K562 (cell line): ENCODE results near the gene UNC13C. TPM values are rescaled to one million over a fixed set of nuclear protein-coding genes. Genes with fewer than 3 reads are reported as not detected.

ENCODE experiments used
- ATAC-seq: fragments of 200-7000 bp; cut with Tn5 transposase; 3 replicates; pipeline ENCODE4 v1.9.1; 2020; ENCODE audit warnings: moderate library complexity
- BruUV-seq: library from RNA; stranded (reverse); fragments of 400-500 nt; replicated peaks from 2 replicates; lab custom pipeline; 2021; lab: Mats Ljungman, UMichigan
- CTCF ChIA-PET: fragments of 300-600 bp; formaldehyde crosslinking; extraction: SDS; loops from one replicate; lab custom pipeline; 2021; ENCODE audit warnings: low intra/inter-chr PET ratio; lab: Yijun Ruan, JAX
- POLR2A ChIA-PET: fragments of 300-600, 350-650 bp; sonication (Branson Sonifier 250); formaldehyde crosslinking; extraction: SDS; loops from one replicate; lab custom pipeline; 2021; ENCODE audit warnings: antibody characterized with exemption, inconsistent platforms; lab: Yijun Ruan, JAX
- DNase-seq, 4 experiments: peaks; one replicate each; pipeline versions ENCODE4 v3.0.0 to v3.0.0-alpha.2; 2011 to 2018; ENCODE audit warnings: low spot score in 3 of 4, mixed read lengths in 3 of 4; ENCODE audit errors: extremely low read depth in 1 of 4
- FAIRE-seq: peaks from 2 replicates; lab custom pipeline; 2011; peaks lifted over from hg19 to GRCh38; lab: Jason Lieb, UNC
- H2AFZ ChIP-seq: 2 replicates; pipeline ENCODE4 v1.6.0; 2011; ENCODE audit warnings: low read depth, low read length, control low read depth, inconsistent platforms
- H3K27ac ChIP-seq: fragments of 200-600 bp; 3 replicates; pipeline ENCODE4 v1.8.0; 2011; ENCODE audit warnings: low read depth, mild to moderate bottlenecking, control low read depth, inconsistent platforms, low read length, moderate library complexity, mixed read lengths; ENCODE audit errors: extremely low read depth
- H3K27me3 ChIP-seq, 2 experiments: fragments of 300-600 bp in 1 of 2; 2 replicates in 1 of 2; 3 replicates in 1 of 2; pipeline versions ENCODE4 v1.6.0 to v1.8.0; 2011; ENCODE audit warnings: inconsistent platforms in 2 of 2, low read length in 2 of 2, mild to moderate bottlenecking in 1 of 2, mixed read lengths in 1 of 2, moderate library complexity in 1 of 2; ENCODE audit not compliant: control insufficient read depth in 2 of 2, insufficient read depth in 2 of 2
- H3K36me3 ChIP-seq: fragments of 300-600 bp; 3 replicates; pipeline ENCODE4 v1.8.0; 2011; ENCODE audit warnings: mild to moderate bottlenecking, low read length, inconsistent platforms; ENCODE audit not compliant: control insufficient read depth, insufficient read depth
- H3K4me1 ChIP-seq, 2 experiments: fragments of 200-600 bp in 1 of 2; replicated peaks in 1 of 2; 2 replicates in 1 of 2; 3 replicates in 1 of 2; pipeline versions ENCODE4 v1.5.1 to v1.8.0; 2011; ENCODE audit warnings: inconsistent platforms in 2 of 2, low read length in 2 of 2, mild to moderate bottlenecking in 1 of 2, mixed read lengths in 1 of 2, moderate library complexity in 1 of 2; ENCODE audit not compliant: control insufficient read depth in 2 of 2, insufficient read depth in 2 of 2
- H3K4me2 ChIP-seq: 2 replicates; pipeline ENCODE4 v1.6.1; 2011; ENCODE audit warnings: low read length, control low read depth, inconsistent platforms, mixed read lengths; ENCODE audit not compliant: insufficient read depth
- H3K4me3 ChIP-seq: fragments of 200-600 bp; sonication (generic), shearing (Covaris generic); 2 replicates; pipeline ENCODE4 v1.5.1; 2016; ENCODE audit warnings: control low read depth, inconsistent platforms
- H3K79me2 ChIP-seq: fragments of 200-600 bp; 3 replicates; pipeline ENCODE4 v1.8.0; 2011; ENCODE audit warnings: low read length, inconsistent platforms; ENCODE audit not compliant: control insufficient read depth, insufficient read depth
- H3K9ac ChIP-seq, 2 experiments: 2 replicates each; pipeline versions ENCODE4 v1.6.0 to v1.6.1; 2011; ENCODE audit warnings: low read depth in 2 of 2, low read length in 2 of 2, control low read depth in 1 of 2, inconsistent platforms in 1 of 2, mild to moderate bottlenecking in 1 of 2, mixed read lengths in 1 of 2; ENCODE audit not compliant: insufficient read depth in 1 of 2
- H3K9me1 ChIP-seq: one replicate; pipeline ENCODE4 v1.6.0; 2011; ENCODE audit warnings: inconsistent platforms, mild to moderate bottlenecking, low read length, moderate library complexity; ENCODE audit not compliant: control insufficient read depth, insufficient read depth
- H3K9me3 ChIP-seq: replicated peaks from 2 replicates; pipeline ENCODE4 v1.5.1; 2011; ENCODE audit warnings: low read depth, low read length, inconsistent platforms; ENCODE audit not compliant: control insufficient read depth, insufficient read depth
- H4K20me1 ChIP-seq: replicated peaks from 2 replicates; pipeline ENCODE4 v1.6.1; 2011; ENCODE audit warnings: low read length, inconsistent platforms, mixed read lengths; ENCODE audit not compliant: control insufficient read depth, insufficient read depth
- BHLHE40 ChIP-seq: IDR thresholded peaks from 2 replicates; pipeline ENCODE4 v1.6.1; 2011; ENCODE audit warnings: low read length, improper control_type of control experiment
- CBFA2T2 ChIP-seq: fragments of 450-650 bp; conservative IDR thresholded peaks from 2 replicates; pipeline ENCODE4 v1.6.1; 2017; ENCODE audit warnings: mild to moderate bottlenecking
- FOXM1 ChIP-seq, 2 experiments: fragments of 450-650 bp in 1 of 2; sonication (generic) in 1 of 2; formaldehyde crosslinking in 1 of 2; IDR thresholded peaks; 2 replicates each; pipeline versions ENCODE4 v1.6.1 to v1.9.0; 2017 to 2022; ENCODE audit warnings: low read depth in 2 of 2, mild to moderate bottlenecking in 2 of 2, missing genetic modification reagents in 1 of 2, moderate library complexity in 1 of 2
- PURB ChIP-seq: sonication (generic); formaldehyde crosslinking; IDR thresholded peaks from 2 replicates; pipeline ENCODE4 v1.9.0; 2021; ENCODE audit warnings: low read depth, mild to moderate bottlenecking, missing genetic modification reagents
- SRSF1 ChIP-seq: fragments of 200-400 bp; formaldehyde crosslinking; IDR thresholded peaks from 2 replicates; pipeline ENCODE4 v1.6.1; 2017; ENCODE audit warnings: mild to moderate bottlenecking, low read depth, low read length, moderate library complexity
- ZNF175 ChIP-seq: fragments of 200-800 bp; sonication (Bioruptor generic); IDR thresholded peaks from 2 replicates; pipeline ENCODE4 v1.6.1; 2016; ENCODE audit warnings: low read depth, mild to moderate bottlenecking, missing genetic modification characterization, missing compliant biosample characterization
- ZNF24 ChIP-seq: fragments of 450-650 bp; IDR thresholded peaks from 2 replicates; pipeline ENCODE4 v1.6.1; 2016
- ZNF584 ChIP-seq: fragments of 200-800 bp; sonication (Bioruptor generic); IDR thresholded peaks from 2 replicates; pipeline ENCODE4 v1.6.1; 2016; ENCODE audit warnings: low read depth, mild to moderate bottlenecking, missing genetic modification characterization, missing compliant biosample characterization
- WGBS: fragments of 100-300 bp; shearing (Covaris generic); methylation state at CpG from one replicate; pipeline ENCODE4 v1.1.6; 2016; ENCODE audit warnings: low coverage, mixed read lengths; ENCODE audit not compliant: insufficient coverage; ENCODE audit errors: missing lambda C conversion rate; 5-methylcytosine and 5-hydroxymethylcytosine counted together
- in situ Hi-C: fragments of 300-500 bp; cut with MboI; formaldehyde crosslinking; loops from 4 replicates; pipeline ENCODE4 v1.15.0; 2018; ENCODE audit warnings: inconsistent platforms, mixed read lengths
- intact Hi-C: fragments of 100-400 bp; cut with micrococcal nuclease; formaldehyde crosslinking; loops from 2 replicates; pipeline ENCODE4 v1.14.2; 2022
- polyA plus RNA-seq, 8 experiments: library from polyadenylated mRNA; depleted of rRNA in 4 of 8; stranded (reverse) in 5 of 8; unstranded in 3 of 8; fragments of >200 nt; fragmentation: Nextera tagmentation in 2 of 8; fragmentation: Illumina TruSeq in 1 of 8; extraction: Ambion mirVana in 2 of 8; extraction: Trizol in 1 of 8; gene quantifications; 2 replicates each; pipeline versions ENCODE4 v1.2.1 to v1.2.3, GENCODE V29; 2011 to 2014; ENCODE audit warnings: inconsistent platforms in 1 of 8, missing spikeins in 1 of 8
- total RNA-seq, 7 experiments: library from RNA; depleted of rRNA in 6 of 7; stranded (reverse); fragments of >200 nt in 6 of 7; fragmentation: Illumina TruSeq in 2 of 7; extraction: Trizol in 2 of 7; gene quantifications; 2 replicates each; pipeline versions ENCODE4 v1.2.1 to v1.2.3, GENCODE V29; 2011 to 2021; ENCODE audit warnings: low replicate concordance in 1 of 7
- TF ChIP-seq, protein P1 (sequence below): fragments of 200-800 bp; sonication (Bioruptor generic); IDR thresholded peaks from 2 replicates; pipeline ENCODE4 v1.6.1; 2017; ENCODE audit warnings: missing genetic modification characterization, missing compliant biosample characterization
- TF ChIP-seq, protein P2 (sequence below): sonication (generic); formaldehyde crosslinking; IDR thresholded peaks from 2 replicates; pipeline ENCODE4 v1.9.0; 2022; ENCODE audit warnings: mild to moderate bottlenecking, missing genetic modification reagents
- TF ChIP-seq, protein P3 (sequence below): fragments of 450-650 bp; formaldehyde crosslinking; IDR thresholded peaks from 2 replicates; pipeline ENCODE4 v1.4.0; 2020; ENCODE audit warnings: mild to moderate bottlenecking, moderate library complexity
- TF ChIP-seq, protein P4 (sequence below): fragments of 450-650 bp; IDR thresholded peaks from 2 replicates; pipeline ENCODE4 v1.6.1; 2017; ENCODE audit warnings: antibody characterized with exemption

Gene UNC13C
- total and polyA plus RNA-seq, 9 of the 15 experiments (the other 6 are each of a cell fraction or from before 2014, with no cell fraction given) = not detected

DNA sequence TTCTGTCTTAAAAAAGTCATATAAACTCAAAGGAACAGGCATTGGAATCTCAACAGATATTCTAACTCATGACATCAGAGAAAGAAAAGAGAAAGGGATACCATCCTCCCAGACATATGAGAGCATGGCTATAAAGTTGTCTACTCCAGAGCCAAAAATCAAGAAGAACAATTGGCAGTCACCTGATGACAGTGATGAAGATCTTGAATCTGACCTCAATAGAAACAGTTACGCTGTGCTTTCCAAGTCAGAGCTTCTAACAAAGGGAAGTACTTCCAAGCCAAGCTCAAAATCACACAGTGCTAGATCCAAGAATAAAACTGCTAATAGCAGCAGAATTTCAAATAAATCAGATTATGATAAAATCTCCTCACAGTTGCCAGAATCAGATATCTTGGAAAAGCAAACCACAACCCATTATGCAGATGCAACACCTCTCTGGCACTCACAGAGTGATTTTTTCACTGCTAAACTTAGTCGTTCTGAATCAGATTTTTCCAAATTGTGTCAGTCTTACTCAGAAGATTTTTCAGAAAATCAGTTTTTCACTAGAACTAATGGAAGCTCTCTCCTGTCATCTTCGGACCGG lies 35.9 kb downstream of the UNC13C start:
- in situ Hi-C loops (no loop called here), intact Hi-C loops (no loop called here)
- Histone ChIP-seq H3K79me2 (no peaks in the 10 kb centered on the region), H4K20me1 (no peaks in the 10 kb centered on the region), H2AFZ (no peak overlapping the region), H3K4me2 (no peak overlapping the region), H3K9me3 (no peaks in the 10 kb centered on the region), H3K27ac (no peak overlapping the region), H3K4me1 (no peaks in the 10 kb centered on the region), H3K9ac (no peak overlapping the region), H3K9me1 (no peaks in the 10 kb centered on the region), H3K36me3 (no peaks in the 10 kb centered on the region), H3K4me3 (no peak overlapping the region), H3K27me3 (no peaks in the 10 kb centered on the region)
- TF ChIP-seq, protein P1, sequence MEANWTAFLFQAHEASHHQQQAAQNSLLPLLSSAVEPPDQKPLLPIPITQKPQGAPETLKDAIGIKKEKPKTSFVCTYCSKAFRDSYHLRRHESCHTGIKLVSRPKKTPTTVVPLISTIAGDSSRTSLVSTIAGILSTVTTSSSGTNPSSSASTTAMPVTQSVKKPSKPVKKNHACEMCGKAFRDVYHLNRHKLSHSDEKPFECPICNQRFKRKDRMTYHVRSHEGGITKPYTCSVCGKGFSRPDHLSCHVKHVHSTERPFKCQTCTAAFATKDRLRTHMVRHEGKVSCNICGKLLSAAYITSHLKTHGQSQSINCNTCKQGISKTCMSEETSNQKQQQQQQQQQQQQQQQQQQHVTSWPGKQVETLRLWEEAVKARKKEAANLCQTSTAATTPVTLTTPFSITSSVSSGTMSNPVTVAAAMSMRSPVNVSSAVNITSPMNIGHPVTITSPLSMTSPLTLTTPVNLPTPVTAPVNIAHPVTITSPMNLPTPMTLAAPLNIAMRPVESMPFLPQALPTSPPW (CRISPR knock-in tag) = no peak
- TF ChIP-seq ZNF584 (CRISPR knock-in tag) = no peak
- no peak for TF ChIP-seq SRSF1
- TF ChIP-seq, protein P2, sequence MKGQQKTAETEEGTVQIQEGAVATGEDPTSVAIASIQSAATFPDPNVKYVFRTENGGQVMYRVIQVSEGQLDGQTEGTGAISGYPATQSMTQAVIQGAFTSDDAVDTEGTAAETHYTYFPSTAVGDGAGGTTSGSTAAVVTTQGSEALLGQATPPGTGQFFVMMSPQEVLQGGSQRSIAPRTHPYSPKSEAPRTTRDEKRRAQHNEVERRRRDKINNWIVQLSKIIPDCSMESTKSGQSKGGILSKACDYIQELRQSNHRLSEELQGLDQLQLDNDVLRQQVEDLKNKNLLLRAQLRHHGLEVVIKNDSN (CRISPR knock-in tag) = no peak
- TF ChIP-seq, protein P3, sequence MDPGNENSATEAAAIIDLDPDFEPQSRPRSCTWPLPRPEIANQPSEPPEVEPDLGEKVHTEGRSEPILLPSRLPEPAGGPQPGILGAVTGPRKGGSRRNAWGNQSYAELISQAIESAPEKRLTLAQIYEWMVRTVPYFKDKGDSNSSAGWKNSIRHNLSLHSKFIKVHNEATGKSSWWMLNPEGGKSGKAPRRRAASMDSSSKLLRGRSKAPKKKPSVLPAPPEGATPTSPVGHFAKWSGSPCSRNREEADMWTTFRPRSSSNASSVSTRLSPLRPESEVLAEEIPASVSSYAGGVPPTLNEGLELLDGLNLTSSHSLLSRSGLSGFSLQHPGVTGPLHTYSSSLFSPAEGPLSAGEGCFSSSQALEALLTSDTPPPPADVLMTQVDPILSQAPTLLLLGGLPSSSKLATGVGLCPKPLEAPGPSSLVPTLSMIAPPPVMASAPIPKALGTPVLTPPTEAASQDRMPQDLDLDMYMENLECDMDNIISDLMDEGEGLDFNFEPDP (CRISPR knock-in tag) = no peak
- no peak for TF ChIP-seq ZNF24
- no peak for TF ChIP-seq BHLHE40
- no peak for TF ChIP-seq CBFA2T2
- TF ChIP-seq ZNF175 = no peak
- no peak for TF ChIP-seq PURB
- TF ChIP-seq FOXM1 (IDR thresholded peaks at IDR 0.05; ENCODE audit: low read depth) = no peak
- no peak for TF ChIP-seq FOXM1 (CRISPR knock-in tag; IDR thresholded peaks at IDR 0.05; ENCODE audit: low read depth)
- TF ChIP-seq, protein P4, sequence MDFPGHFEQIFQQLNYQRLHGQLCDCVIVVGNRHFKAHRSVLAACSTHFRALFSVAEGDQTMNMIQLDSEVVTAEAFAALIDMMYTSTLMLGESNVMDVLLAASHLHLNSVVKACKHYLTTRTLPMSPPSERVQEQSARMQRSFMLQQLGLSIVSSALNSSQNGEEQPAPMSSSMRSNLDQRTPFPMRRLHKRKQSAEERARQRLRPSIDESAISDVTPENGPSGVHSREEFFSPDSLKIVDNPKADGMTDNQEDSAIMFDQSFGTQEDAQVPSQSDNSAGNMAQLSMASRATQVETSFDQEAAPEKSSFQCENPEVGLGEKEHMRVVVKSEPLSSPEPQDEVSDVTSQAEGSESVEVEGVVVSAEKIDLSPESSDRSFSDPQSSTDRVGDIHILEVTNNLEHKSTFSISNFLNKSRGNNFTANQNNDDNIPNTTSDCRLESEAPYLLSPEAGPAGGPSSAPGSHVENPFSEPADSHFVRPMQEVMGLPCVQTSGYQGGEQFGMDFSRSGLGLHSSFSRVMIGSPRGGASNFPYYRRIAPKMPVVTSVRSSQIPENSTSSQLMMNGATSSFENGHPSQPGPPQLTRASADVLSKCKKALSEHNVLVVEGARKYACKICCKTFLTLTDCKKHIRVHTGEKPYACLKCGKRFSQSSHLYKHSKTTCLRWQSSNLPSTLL = no peak
- ChIA-PET POLR2A (no interaction called here), CTCF (no interaction called here)
- DNase-seq (no peak), FAIRE-seq (no peak), ATAC-seq (no peak)
- WGBS = 0% methylated on average over 4 of the region's 4 CpGs
- BruUV-seq = no TSS peak
